ENCODE measurements around the gene TNKS1BP1. TPM values are rescaled to one million over a fixed set of nuclear protein-coding genes. Genes with fewer than 3 reads are reported as not detected.

Gene TNKS1BP1
- total and polyA plus RNA-seq, 8 donors = 59.4 to 238 (median 119) TPM

DNA sequence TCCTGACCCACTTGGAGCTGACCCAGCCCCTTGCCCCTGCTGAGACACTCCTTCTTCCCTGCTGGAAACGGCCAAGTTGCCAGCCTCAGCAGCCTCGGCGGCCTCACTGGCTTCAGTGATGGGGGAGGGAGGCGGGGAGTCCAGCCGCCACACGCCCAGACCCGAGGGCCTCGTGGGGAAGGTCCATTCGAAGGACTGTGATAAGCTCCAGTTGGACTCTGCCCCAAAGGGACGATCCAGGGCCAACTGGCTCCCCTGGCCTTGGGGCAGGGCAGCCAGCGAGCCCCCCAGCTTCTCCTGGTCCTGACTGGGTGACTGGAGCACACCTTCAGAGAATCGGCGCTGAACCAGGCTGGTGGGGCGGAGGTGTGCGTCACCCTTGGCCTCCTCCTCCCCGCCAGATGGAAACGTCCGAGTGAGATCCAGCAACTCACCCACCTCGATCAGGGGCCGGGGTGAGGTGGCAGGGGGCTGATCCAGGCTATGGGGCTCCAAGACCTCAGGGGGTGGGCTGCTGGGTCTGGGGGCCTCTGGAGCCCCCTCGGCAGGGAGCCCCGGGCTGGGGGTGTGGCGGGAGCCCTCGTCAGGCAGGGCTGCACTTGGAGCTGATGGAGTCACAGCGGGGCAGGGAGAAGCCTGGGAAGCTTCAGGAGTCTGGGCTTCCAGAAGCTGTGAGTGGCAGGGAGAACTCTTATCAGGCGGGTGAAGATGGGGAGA, 11.5 kb downstream of the TNKS1BP1 start:
- intact Hi-C loops (cut with DNase I; ENCODE audit: low total_unique reads) = no loop called here
- Histone ChIP-seq H3K4me1 (peaks cover 83 to 100% (median 94%) of the 10 kb centered on the region in 4 donors), H3K9me3 (no peaks in the 10 kb centered on the region), H3K36me3 (peaks cover 73 to 85% (median 82%) of the 10 kb centered on the region in 4 donors), H3K27ac (peak overlapping the region; percentile 84 to 95 (median 90)), H3K4me3 (no peak overlapping the region), H3K27me3 (no peaks in the 10 kb centered on the region)
- DNase-seq = peak; percentile 57 to 64
- no peak for TF ChIP-seq EP300 (IDR thresholded peaks at IDR 0.05)
- peak in 1 of 3 donors; percentile 23 for TF ChIP-seq POLR2AphosphoS5 (IDR thresholded peaks at IDR 0.05)
- TF ChIP-seq POLR2A (IDR thresholded peaks at IDR 0.05) = no peak
- TF ChIP-seq, protein P1, sequence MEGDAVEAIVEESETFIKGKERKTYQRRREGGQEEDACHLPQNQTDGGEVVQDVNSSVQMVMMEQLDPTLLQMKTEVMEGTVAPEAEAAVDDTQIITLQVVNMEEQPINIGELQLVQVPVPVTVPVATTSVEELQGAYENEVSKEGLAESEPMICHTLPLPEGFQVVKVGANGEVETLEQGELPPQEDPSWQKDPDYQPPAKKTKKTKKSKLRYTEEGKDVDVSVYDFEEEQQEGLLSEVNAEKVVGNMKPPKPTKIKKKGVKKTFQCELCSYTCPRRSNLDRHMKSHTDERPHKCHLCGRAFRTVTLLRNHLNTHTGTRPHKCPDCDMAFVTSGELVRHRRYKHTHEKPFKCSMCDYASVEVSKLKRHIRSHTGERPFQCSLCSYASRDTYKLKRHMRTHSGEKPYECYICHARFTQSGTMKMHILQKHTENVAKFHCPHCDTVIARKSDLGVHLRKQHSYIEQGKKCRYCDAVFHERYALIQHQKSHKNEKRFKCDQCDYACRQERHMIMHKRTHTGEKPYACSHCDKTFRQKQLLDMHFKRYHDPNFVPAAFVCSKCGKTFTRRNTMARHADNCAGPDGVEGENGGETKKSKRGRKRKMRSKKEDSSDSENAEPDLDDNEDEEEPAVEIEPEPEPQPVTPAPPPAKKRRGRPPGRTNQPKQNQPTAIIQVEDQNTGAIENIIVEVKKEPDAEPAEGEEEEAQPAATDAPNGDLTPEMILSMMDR (IDR thresholded peaks at IDR 0.05) = no peak
- WGBS, 5 donors = 56 to 74% (median 56%) methylated on average over 18 to 26 of the region's 26 CpGs

DNA sequence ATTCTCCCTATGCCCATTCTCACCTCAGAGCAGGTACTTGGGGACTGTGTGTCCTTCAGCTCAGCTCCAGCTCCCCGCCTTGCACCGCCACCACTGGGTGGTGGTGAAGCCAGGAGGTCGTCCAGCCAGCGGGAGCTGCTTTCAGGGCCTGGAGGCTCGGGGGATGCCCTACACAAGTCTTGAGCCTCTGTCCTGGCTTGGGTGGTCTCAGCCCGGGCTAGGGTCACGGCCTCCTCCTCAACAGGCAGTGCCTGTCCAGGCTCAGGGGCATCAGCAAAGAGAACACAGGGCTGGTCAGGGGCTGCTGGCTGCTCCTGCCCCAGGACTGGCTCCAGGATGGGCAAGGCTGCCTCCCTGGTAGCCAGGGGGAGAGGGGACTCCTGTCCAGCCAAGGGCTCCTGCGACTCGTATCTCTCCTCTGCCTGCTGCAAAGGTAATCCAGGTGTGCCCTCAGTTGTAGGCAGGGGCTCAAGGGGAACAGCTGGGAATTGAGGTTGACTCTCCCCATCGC, 12.2 kb downstream of the TNKS1BP1 start:
- Histone ChIP-seq H3K9me3 (no peaks in the 10 kb centered on the region), H3K36me3 (peaks cover 71 to 83% (median 80%) of the 10 kb centered on the region in 4 donors), H3K4me1 (peaks cover 83 to 100% (median 94%) of the 10 kb centered on the region in 4 donors), H3K27ac (peak overlapping the region; percentile 84 to 95 (median 90)), H3K27me3 (no peaks in the 10 kb centered on the region), H3K4me3 (peak overlapping the region in 1 of 4 donors; percentile 52)
- peak in 1 of 2 donors; percentile 47 for DNase-seq
- 57 to 70% (median 63%) methylated on average over 4 to 10 of the region's 10 CpGs for WGBS, 5 donors
- intact Hi-C loops (cut with DNase I; ENCODE audit: low total_unique reads) = no loop called here
- TF ChIP-seq, protein P1 (IDR thresholded peaks at IDR 0.05) = no peak
- TF ChIP-seq POLR2AphosphoS5 (IDR thresholded peaks at IDR 0.05) (no peak), EP300 (IDR thresholded peaks at IDR 0.05) (no peak), POLR2A (IDR thresholded peaks at IDR 0.05) (no peak)

DNA sequence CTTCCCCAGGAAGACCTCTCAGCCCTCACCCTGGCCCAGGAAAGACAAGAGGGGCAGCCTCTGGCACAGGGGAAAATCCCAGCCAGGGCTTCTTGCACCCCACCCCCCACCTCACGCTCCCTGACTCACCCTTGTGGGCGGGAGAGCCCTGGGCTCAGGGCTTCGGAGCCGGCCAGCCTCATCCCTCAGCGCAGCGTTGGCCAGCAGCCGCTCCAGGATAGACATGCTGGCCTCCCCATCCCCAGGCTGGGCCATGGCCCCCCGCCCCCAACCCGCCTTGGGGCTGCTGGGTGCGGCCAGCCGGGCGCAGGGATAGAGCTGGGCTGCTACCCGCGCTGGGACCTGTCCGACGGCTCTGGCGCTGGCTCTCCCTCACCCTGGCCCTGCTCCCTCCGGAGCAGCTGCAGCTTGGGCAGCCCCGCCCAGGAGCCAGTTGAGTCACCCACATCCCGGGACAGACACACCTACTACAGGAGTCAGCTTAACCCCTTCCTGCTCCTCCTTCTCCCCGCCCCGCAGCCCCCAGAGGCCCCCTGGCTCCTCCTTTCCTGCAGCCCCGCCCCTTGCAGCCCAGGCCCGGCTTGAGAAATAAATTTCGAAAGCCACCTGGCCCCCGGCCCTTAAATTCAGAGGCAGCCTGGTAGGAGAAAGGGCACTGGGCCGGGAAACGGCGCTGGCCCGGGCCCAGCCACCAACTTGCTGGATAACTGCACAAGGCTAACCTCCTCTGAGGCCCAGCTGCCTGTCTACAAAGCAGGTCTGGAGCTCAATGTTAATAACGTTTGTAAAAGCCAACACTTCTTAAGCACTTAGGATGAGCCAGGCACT, 13.4 kb downstream of the TNKS1BP1 start:
- TF ChIP-seq EP300 (IDR thresholded peaks at IDR 0.05) = no peak
- TF ChIP-seq, protein P1 (IDR thresholded peaks at IDR 0.05) = no peak
- peak; percentile 34 to 92 (median 84) for TF ChIP-seq POLR2AphosphoS5 (IDR thresholded peaks at IDR 0.05)
- TF ChIP-seq POLR2A (IDR thresholded peaks at IDR 0.05) = peak in 1 of 4 donors; percentile 41
- 0 to 3% (median 1%) methylated on average over 11 to 31 of the region's 31 CpGs for WGBS, 5 donors
- H3K27ac ChIP-seq = peak overlapping the region; percentile 84 to 95 (median 90)
- DNase-seq = peak; percentile 94 to 97
- peaks cover 60 to 72% (median 69%) of the 10 kb centered on the region in 4 donors for H3K36me3 ChIP-seq
- no peaks in the 10 kb centered on the region for H3K9me3 ChIP-seq
- H3K4me1 ChIP-seq = peaks cover 82 to 100% (median 94%) of the 10 kb centered on the region in 4 donors
- intact Hi-C loops (cut with DNase I; ENCODE audit: low total_unique reads) = no loop called here
- no peaks in the 10 kb centered on the region for H3K27me3 ChIP-seq
- H3K4me3 ChIP-seq = peak overlapping the region; percentile 42 to 52 (median 45)

DNA sequence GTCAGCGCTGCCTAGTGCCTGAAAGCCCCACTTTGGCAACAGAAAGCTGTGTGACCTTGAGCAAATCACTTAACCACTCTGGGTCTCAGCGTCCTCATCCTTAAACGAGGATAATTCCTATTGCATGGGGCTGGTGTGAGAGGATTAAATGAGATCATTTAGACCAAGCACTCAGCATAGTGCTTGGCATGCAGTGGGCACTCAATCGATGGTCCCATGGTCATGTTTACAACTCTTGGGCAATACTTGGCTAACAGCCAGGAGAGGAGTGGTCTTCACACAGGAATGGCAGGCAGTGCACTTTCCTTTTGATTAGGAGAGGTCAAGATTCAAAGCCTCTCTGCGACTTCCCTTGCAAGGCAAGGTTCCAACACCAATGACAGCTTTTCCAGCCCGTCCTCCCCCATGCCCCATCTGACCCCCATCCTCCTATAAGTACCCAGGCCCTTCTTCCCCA, 14.1 kb downstream of the TNKS1BP1 start:
- H3K27me3 ChIP-seq = no peaks in the 10 kb centered on the region
- peaks cover 54 to 69% (median 62%) of the 10 kb centered on the region in 4 donors for H3K36me3 ChIP-seq
- DNase-seq = peak in 1 of 2 donors; percentile 82
- peaks cover 82 to 100% (median 94%) of the 10 kb centered on the region in 4 donors for H3K4me1 ChIP-seq
- WGBS, 5 donors = 27 to 42% (median 31%) methylated on average over 6 of the region's 6 CpGs
- peak overlapping the region; percentile 84 to 95 (median 90) for H3K27ac ChIP-seq
- intact Hi-C loops (cut with DNase I; ENCODE audit: low total_unique reads) = no loop called here
- H3K4me3 ChIP-seq = peak overlapping the region; percentile 42 to 52 (median 45)
- peak in 1 of 3 donors; percentile 72 for TF ChIP-seq POLR2AphosphoS5 (IDR thresholded peaks at IDR 0.05)
- no peak for TF ChIP-seq POLR2A (IDR thresholded peaks at IDR 0.05)
- no peaks in the 10 kb centered on the region for H3K9me3 ChIP-seq
